HEK293T (cell line): Measurements from ENCODE around the gene RIC8A.

Experiments
- CTCF ChIA-PET: fragments of 350-600 bp; formaldehyde crosslinking; extraction: SDS; loops from one replicate; lab custom pipeline; 2021; ENCODE audit warnings: antibody characterized with exemption, inconsistent platforms; lab: Yijun Ruan, JAX
- POLR2A ChIA-PET: fragments of 350-600 bp; formaldehyde crosslinking; extraction: SDS; loops from one replicate; lab custom pipeline; 2020; ENCODE audit warnings: antibody characterized with exemption, inconsistent platforms; lab: Yijun Ruan, JAX
- DNase-seq: peaks from one replicate; pipeline ENCODE4 v3.0.0; 2012; ENCODE audit warnings: mixed read lengths; ENCODE audit errors: extremely low spot score
- ARNT ChIP-seq: fragments of 450-650 bp; IDR thresholded peaks from 2 replicates; pipeline ENCODE4 v1.6.1; 2017; ENCODE audit warnings: mild to moderate bottlenecking
- BHLHE40 ChIP-seq: fragments of 450-650 bp; IDR thresholded peaks from 2 replicates; pipeline ENCODE4 v1.6.1; 2016; ENCODE audit warnings: mild to moderate bottlenecking, moderate library complexity, borderline replicate concordance
- CTBP1 ChIP-seq: fragments of 450-650 bp; IDR thresholded peaks from 2 replicates; pipeline ENCODE4 v1.6.1; 2016; ENCODE audit warnings: borderline replicate concordance
- ELF4 ChIP-seq: fragments of 450-650 bp; IDR thresholded peaks from 2 replicates; pipeline ENCODE4 v1.6.1; 2017; ENCODE audit warnings: antibody characterized with exemption
- FOXA1 ChIP-seq: fragments of 450-650 bp; IDR thresholded peaks from 2 replicates; pipeline ENCODE4 v1.6.1; 2016; ENCODE audit warnings: mild to moderate bottlenecking
- FOXK2 ChIP-seq: fragments of 450-650 bp; IDR thresholded peaks from 2 replicates; pipeline ENCODE4 v1.6.1; 2016; ENCODE audit warnings: mild to moderate bottlenecking
- FOXM1 ChIP-seq: fragments of 450-650 bp; IDR thresholded peaks from 2 replicates; pipeline ENCODE4 v1.6.1; 2017; ENCODE audit warnings: mild to moderate bottlenecking, borderline replicate concordance
- HDGF ChIP-seq: fragments of 450-650 bp; IDR thresholded peaks from 2 replicates; pipeline ENCODE4 v1.6.1; 2017; ENCODE audit warnings: antibody characterized with exemption, borderline replicate concordance
- L3MBTL2 ChIP-seq: fragments of 450-650 bp; conservative IDR thresholded peaks from 2 replicates; pipeline ENCODE4 v1.6.1; 2016; ENCODE audit warnings: mild to moderate bottlenecking
- LEF1 ChIP-seq: fragments of 450-650 bp; IDR thresholded peaks from 2 replicates; pipeline ENCODE4 v1.6.1; 2017; ENCODE audit warnings: mild to moderate bottlenecking, borderline replicate concordance
- NFRKB ChIP-seq: fragments of 450-650 bp; IDR thresholded peaks from 2 replicates; pipeline ENCODE4 v1.6.1; 2016; ENCODE audit warnings: mild to moderate bottlenecking, moderate library complexity
- PKNOX1 ChIP-seq: fragments of 450-650 bp; IDR thresholded peaks from 2 replicates; pipeline ENCODE4 v1.6.1; 2016
- SP1 ChIP-seq: fragments of 450-650 bp; IDR thresholded peaks from 2 replicates; pipeline ENCODE4 v1.6.1; 2017
- SUZ12 ChIP-seq: fragments of 450-650 bp; IDR thresholded peaks from 2 replicates; pipeline ENCODE4 v1.6.1; 2016; ENCODE audit warnings: mild to moderate bottlenecking
- TARDBP ChIP-seq: fragments of 450-650 bp; IDR thresholded peaks from 2 replicates; pipeline ENCODE4 v1.6.1; 2016
- ZNF384 ChIP-seq: fragments of 450-650 bp; IDR thresholded peaks from 2 replicates; pipeline ENCODE4 v1.6.1; 2016

RIC8A gene

GRCh38 chr11:253160-253885 is 45.8 kb downstream of the RIC8A start:
- POLR2A ChIA-PET: no interaction called here
- TF ChIP-seq SP1: no peak
- TF ChIP-seq ARNT: no peak
- TF ChIP-seq SUZ12: no peak
- TF ChIP-seq PKNOX1: no peak
- TF ChIP-seq HDGF: no peak
- TF ChIP-seq CTBP1: no peak
- CTCF ChIA-PET: interaction anchor here (0.6 kb wide), 1 partner anchor 106 kb away, joined by 4 read pairs; no protein-coding TSS in a partner anchor
- DNase-seq: no peak

- no peak for DNase-seq
- ChIA-PET CTCF (interaction anchor here (0.6 kb wide), 1 partner anchor 105 kb away, joined by 4 read pairs; no protein-coding TSS in a partner anchor), POLR2A (no interaction called here)
- TF ChIP-seq L3MBTL2: no peak
- no peak for TF ChIP-seq ARNT
- no peak for TF ChIP-seq LEF1
- no peak for TF ChIP-seq CTBP1
- TF ChIP-seq FOXM1: no peak
- no peak for TF ChIP-seq SUZ12
- no peak for TF ChIP-seq BHLHE40
- TF ChIP-seq SP1: no peak
- no peak for TF ChIP-seq FOXA1
- no peak for TF ChIP-seq ZNF384
- TF ChIP-seq PKNOX1: no peak
- TF ChIP-seq HDGF: no peak
- TF ChIP-seq FOXK2: no peak
- no peak for TF ChIP-seq NFRKB
- no peak for TF ChIP-seq ELF4
- no peak for TF ChIP-seq TARDBP
These were observed 46.4 kb downstream of the RIC8A start for GRCh38 chr11:253886-254270.

GRCh38 chr11:255176-255575 is 47.7 kb downstream of the RIC8A start:
- ChIA-PET CTCF (no interaction called here), POLR2A (no interaction called here)
- TF ChIP-seq ZNF384: no peak
- no peak for TF ChIP-seq L3MBTL2
- no peak for TF ChIP-seq NFRKB
- TF ChIP-seq LEF1: no peak
- TF ChIP-seq TARDBP: no peak
- TF ChIP-seq ARNT: no peak
- no peak for TF ChIP-seq CTBP1
- no peak for TF ChIP-seq PKNOX1
- no peak for TF ChIP-seq FOXK2
- TF ChIP-seq BHLHE40: no peak
- no peak for TF ChIP-seq SP1
- TF ChIP-seq ELF4: no peak
- no peak for TF ChIP-seq SUZ12
- no peak for TF ChIP-seq FOXM1
- no peak for TF ChIP-seq HDGF
- no peak for TF ChIP-seq FOXA1
- no peak for DNase-seq

- CTCF ChIA-PET: no interaction called here
- TF ChIP-seq HDGF (no peak), L3MBTL2 (no peak), ZNF384 (no peak), BHLHE40 (no peak), FOXK2 (no peak), CTBP1 (no peak), FOXA1 (no peak), ARNT (no peak), LEF1 (no peak)
- POLR2A ChIA-PET: no interaction called here
- DNase-seq: no peak
These were observed 48.3 kb downstream of the RIC8A start for GRCh38 chr11:255816-256215.

GRCh38 chr11:256952-257737 is 49.6 kb downstream of the RIC8A start:
- ChIA-PET POLR2A (interaction anchor here (1.3 kb wide), 1 partner anchor 50 kb away, joined by 5 read pairs; the partner anchor contains the start of genes BET1L and RIC8A), CTCF (interaction anchor here (1.0 kb wide), 1 partner anchor 191 kb away, joined by 5 read pairs; no protein-coding TSS in a partner anchor)
- no peak for TF ChIP-seq ELF4
- TF ChIP-seq FOXA1: no peak
- TF ChIP-seq L3MBTL2: no peak
- no peak for TF ChIP-seq TARDBP
- TF ChIP-seq ARNT: no peak
- DNase-seq: no peak
